Measurements from ENCODE around the gene LRRC8B.
"Not testable (repeated sequence)": the region's sequence is repeated elsewhere in the genome, so short reads cannot be mapped to it uniquely, and the experiment has no call there.

The LRRC8B gene

DNA sequence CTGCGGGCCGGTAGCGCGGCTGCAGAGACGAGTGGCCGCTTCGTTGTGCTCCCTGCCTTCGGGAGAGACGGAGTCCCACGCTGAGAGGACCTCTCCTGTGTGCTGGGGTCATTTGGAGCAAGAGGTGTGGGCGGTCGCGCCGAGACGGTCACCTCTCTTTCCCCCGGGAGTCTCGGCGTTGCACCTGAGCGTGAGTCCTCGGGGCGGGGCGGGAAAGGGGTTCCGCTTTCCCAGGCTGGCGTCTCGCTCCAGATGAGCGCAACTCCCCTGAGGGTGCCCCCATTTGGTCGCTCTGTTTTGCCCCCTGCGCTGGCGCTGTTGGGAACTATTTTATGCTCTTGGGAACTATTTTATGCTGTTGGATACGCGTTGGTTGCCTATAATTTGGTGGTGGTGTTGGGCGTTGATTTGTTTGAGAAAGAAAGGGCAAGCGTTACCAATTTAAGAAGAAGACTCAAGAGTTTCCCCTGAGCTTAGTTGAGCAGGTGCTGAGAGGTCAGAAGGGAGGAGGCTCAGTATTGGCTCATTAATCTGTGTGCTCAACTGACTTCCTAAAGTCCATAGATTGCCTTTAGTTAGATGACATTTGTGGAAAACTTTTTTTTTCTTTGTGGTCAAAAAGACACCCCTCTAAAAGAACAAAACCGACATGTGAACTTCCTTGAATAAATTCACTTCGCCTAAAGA is 683 bp downstream of the LRRC8B start:
- DNase-seq, result peak; percentile 53

DNA sequence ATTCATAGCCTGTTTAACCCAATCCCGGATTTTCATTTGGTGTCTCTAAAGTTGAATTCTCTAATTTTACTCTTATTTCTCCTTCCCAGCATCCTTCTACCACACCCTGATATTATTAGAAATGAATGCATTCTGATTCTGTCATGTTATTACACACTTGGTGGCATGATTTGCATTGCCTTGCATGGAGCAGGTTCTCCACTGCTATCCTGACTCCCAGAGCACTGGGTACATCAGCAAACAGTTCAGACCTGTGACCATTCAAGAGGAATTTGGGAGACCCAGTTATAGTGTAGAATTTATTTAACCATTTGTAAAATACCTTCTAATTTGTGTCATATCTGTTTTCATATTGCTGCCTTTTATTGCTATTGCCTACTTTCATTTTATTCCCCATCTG is 2.6 kb downstream of the LRRC8B start:
- no peak for DNase-seq

- no peak for DNase-seq
These were observed 3.2 kb downstream of the LRRC8B start for GRCh38 chr1:89527750-89528381.

DNA sequence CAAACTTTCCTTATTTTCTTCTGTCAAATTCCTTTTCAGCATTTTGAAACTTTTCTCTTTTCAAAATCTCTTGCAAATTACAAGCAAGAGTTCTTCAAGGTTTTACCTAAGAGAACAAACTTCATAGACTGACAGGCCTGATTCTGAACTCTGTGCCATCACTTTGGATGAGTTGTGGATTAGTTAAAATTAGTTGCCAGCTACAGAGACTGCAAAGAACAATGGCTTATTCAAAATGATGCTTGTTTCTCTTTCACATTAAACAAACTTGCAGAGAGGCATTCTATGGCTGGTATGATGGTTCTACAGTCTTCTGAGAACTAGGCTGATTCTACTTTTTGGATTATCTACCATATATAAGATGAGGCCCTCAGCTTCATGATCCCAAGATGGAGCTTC is 3.8 kb downstream of the LRRC8B start:
- DNase-seq, result no peak

DNA sequence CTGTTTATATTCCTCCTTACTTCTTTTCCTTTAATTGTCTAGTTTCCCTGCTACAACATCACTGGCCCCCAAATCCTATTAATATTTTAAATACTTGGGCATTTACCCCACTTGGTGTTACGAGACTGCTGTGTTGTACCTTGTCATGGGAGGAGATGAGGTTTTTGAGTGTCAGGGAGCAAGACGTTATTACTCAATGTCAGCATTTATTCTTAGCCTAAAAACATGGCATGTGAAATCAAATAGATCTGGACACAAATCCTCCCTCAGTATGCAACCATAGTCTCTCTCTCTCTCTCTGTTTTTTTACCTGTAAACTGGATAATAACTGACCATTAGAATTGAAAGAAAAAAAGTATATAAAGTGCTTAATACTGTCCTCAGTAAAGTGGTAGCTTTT is 4.6 kb downstream of the LRRC8B start:
- DNase-seq, result no peak

- DNase-seq, result no peak
These were observed 5.9 kb downstream of the LRRC8B start for GRCh38 chr1:89530444-89531089.

GRCh38 chr1:89531480-89532139 is 7.0 kb downstream of the LRRC8B start:
- no peak for DNase-seq

DNA sequence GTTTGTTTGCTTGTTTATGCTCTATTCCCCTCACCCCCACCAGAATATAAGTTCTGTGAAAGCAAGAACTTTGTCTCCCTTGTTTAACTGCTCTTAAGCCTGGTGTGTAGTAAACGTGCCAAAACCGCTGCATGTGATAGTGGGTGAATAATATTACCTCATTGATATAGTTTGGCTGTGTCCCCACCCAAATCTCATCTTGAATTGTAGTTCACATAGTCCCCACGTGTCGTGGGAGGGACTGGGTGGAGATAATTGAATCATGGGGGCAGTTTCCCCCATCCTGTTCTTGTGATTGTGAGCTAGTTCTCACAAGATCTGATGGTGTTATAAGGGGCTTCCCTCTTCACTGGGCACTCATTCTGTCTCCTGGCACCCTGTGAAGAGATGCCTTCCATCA is 7.6 kb downstream of the LRRC8B start:
- no peak for DNase-seq

DNA sequence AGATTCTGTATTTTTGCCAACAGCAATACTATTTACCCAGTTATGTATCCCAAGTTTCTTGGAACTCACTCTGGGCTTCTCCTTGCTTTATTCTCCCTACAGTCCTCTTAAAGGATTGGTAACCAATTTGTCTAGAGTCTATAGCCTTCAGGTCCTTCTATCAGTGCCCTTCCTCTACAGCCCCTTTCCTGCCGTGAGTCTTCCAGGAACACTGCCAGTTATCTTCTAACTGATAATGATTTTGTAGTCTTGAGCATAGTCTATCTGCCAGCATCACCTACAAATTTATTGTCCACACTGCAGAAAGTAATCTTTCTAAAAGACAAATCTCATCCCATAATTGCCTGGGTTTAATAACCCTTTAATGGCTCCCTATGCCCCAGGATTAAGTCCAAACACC is 8.2 kb downstream of the LRRC8B start:
- no peak for DNase-seq

GRCh38 chr1:89535537-89535936 is 10.9 kb downstream of the LRRC8B start:
- DNase-seq, result no peak

GRCh38 chr1:89536555-89537341 is 12.1 kb downstream of the LRRC8B start:
- DNase-seq, result peak; percentile 30

GRCh38 chr1:89538361-89538760 is 13.7 kb downstream of the LRRC8B start:
- no peak for DNase-seq

DNA sequence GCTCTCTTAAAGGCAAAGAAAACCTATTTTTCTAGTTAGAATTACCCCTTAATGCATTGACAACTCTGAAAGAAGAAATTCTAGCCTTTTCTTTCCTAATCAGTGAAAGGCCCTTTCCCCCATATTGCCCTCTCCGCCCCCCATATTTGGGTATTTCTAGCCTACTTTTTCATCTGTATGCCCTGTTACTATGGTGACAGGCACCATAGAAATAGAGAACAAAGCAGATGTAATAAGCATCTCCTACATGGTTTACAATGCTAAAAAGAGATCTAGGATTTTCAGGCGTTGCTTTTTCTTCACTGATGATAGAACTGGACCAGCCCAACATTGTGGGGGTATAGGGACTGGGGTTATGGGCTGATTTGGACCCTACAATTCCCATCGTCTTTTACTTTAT is 14.5 kb downstream of the LRRC8B start:
- DNase-seq, result no peak

GRCh38 chr1:89540406-89540970 is 15.9 kb downstream of the LRRC8B start:
- DNase-seq, result peak; percentile 33

- DNase-seq, result no peak
These were observed 17.7 kb downstream of the LRRC8B start for GRCh38 chr1:89542345-89542744.

DNA sequence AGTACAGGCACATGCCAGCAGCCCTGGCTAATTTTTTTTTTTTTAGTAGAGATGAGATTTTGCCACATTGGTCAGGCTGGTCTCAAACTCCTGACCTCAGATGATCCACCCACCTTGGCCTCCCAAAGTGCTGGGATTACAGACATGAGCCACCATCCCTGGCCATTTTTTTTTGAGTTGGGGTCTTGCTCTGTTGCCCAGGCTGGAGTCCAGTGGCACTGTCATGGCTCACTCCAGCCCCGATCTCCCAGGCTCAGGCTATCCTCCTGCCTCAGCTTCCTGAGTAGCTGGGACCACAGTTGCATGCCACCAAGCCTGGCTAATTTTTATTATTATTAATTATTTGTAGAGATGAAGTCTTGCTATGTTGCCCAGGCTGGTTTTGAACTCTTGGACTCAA is 19.0 kb downstream of the LRRC8B start:
- not testable (repeated sequence) for DNase-seq

- peak; percentile 50 for DNase-seq
These were observed 20.8 kb downstream of the LRRC8B start for GRCh38 chr1:89545264-89546038.

- no peak for DNase-seq
These were observed 21.7 kb downstream of the LRRC8B start for GRCh38 chr1:89546082-89546889.

GRCh38 chr1:89546934-89547562 is 22.4 kb downstream of the LRRC8B start:
- no peak for DNase-seq

DNA sequence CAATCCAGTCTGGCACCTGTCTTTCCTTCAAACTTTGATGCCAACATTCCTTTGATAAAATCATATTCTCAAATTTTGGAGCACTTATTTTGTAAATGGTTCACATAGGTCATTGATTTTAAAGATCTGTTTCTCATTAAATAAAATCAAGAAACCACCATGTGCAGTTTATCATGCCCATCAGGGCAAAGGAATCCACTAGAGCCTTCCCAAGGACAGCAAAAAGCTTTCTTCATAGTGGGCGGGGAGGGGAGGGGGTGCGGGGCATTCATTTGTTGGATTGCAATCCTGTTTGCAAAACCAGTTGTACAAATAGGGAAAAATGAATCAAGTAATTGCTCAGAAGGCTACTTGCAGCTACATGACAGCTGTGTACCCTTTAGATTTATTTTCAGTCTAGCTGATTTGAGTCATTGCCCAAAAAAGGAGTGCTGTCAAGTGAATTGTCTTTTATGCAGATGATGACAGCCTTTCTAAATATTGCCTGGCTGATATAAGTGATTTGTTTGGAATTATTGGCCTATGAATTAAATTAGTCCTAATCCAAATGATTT is 23.0 kb downstream of the LRRC8B start:
- DNase-seq, result peak; percentile 29

All from activated naive CD4-positive, alpha-beta T cell treated with Interleukin-2 at 50 U/mL for 16 hours (primary cell).